ENCODE measurements around the gene COG8. TPM values are rescaled to one million over a fixed set of nuclear protein-coding genes. Genes with fewer than 3 reads are reported as not detected.

The COG8 gene
- total and polyA plus RNA-seq, 10 of the 15 experiments (the other 5 are each of a cell fraction or from before 2014, with no cell fraction given): 2.8 to 39.6 (median 23.8) TPM

DNA sequence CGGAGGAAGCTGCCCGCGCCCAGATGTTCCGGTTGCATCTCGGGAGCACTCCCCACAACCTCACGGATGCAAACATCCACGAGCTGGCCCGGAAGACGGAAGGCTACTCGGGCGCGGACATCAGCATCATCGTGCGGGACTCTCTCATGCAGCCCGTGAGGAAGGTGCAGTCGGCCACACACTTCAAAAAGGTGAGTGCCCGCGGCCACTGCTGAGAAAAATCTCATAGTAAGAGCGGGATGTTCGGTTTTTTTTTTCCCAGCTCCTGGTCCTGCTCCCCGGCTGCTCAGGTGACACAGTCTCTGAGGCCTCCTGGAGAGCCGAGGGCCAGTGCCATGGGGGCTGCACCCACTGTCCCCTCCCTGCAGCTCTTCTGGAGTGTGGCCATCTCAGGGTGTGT is 18.3 kb downstream of the COG8 start:
- FAIRE-seq: no peak
- no peak for ATAC-seq
- in situ Hi-C loops (cut with MboI): no loop called here
- WGBS (ENCODE audit: insufficient coverage, insufficient replicate concordance, low lambda C conversion rate, missing lambda C conversion rate): 90% methylated on average over 22 of the region's 22 CpGs
- ChIA-PET SMC1A (ENCODE audit: uncharacterized antibody, unreplicated experiment) (no interaction called here), POLR2A (no interaction called here), RAD21 (ENCODE audit: unreplicated experiment) (no interaction called here), CTCF (no interaction called here)
- H3K36me3 ChIP-seq (ENCODE audit: control insufficient read depth in 2 of 2, insufficient read depth in 2 of 2, low read length in 1 of 2): peaks cover 30 to 54% of the 10 kb centered on the region in 2 experiments
- peaks cover 17% of the 10 kb centered on the region for H3K79me2 ChIP-seq (ENCODE audit: control insufficient read depth, insufficient read depth, low read length)
- no peak overlapping the region for H3K27ac ChIP-seq (ENCODE audit: control insufficient read depth, insufficient read depth)
- no peak overlapping the region for H3K9ac ChIP-seq (ENCODE audit: control insufficient read depth, insufficient read depth, low read length)
- no peaks in the 10 kb centered on the region; the same call in 1 of the 2 replicates for H3K4me1 ChIP-seq (ENCODE audit: control insufficient read depth, insufficient read depth, low read length)
- no peaks in the 10 kb centered on the region for H3K27me3 ChIP-seq (replicated peaks in 1 of 2; ENCODE audit: control insufficient read depth in 2 of 2, insufficient read depth in 2 of 2, low read length in 1 of 2)
- H4K20me1 ChIP-seq (ENCODE audit: control insufficient read depth, insufficient read depth): no peaks in the 10 kb centered on the region
- BruUV-seq (replicated peaks): no TSS peak
- no peak overlapping the region for H3K4me3 ChIP-seq
- no peak for DNase-seq (ENCODE audit: low read depth, low spot score)
- H3K9me3 ChIP-seq (replicated peaks; ENCODE audit: control insufficient read depth, insufficient read depth, low read length): no peaks in the 10 kb centered on the region
- H3K4me2 ChIP-seq (ENCODE audit: control insufficient read depth, insufficient read depth): no peak overlapping the region
- H2AFZ ChIP-seq (ENCODE audit: control insufficient read depth, low read depth, low read length): no peak overlapping the region
- TF ChIP-seq, protein P1, sequence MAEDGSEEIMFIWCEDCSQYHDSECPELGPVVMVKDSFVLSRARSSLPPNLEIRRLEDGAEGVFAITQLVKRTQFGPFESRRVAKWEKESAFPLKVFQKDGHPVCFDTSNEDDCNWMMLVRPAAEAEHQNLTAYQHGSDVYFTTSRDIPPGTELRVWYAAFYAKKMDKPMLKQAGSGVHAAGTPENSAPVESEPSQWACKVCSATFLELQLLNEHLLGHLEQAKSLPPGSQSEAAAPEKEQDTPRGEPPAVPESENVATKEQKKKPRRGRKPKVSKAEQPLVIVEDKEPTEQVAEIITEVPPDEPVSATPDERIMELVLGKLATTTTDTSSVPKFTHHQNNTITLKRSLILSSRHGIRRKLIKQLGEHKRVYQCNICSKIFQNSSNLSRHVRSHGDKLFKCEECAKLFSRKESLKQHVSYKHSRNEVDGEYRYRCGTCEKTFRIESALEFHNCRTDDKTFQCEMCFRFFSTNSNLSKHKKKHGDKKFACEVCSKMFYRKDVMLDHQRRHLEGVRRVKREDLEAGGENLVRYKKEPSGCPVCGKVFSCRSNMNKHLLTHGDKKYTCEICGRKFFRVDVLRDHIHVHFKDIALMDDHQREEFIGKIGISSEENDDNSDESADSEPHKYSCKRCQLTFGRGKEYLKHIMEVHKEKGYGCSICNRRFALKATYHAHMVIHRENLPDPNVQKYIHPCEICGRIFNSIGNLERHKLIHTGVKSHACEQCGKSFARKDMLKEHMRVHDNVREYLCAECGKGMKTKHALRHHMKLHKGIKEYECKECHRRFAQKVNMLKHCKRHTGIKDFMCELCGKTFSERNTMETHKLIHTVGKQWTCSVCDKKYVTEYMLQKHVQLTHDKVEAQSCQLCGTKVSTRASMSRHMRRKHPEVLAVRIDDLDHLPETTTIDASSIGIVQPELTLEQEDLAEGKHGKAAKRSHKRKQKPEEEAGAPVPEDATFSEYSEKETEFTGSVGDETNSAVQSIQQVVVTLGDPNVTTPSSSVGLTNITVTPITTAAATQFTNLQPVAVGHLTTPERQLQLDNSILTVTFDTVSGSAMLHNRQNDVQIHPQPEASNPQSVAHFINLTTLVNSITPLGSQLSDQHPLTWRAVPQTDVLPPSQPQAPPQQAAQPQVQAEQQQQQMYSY (CRISPR knock-in tag; IDR thresholded peaks at IDR 0.05): no peak
- TF ChIP-seq YY1 (IDR thresholded peaks at IDR 0.05; ENCODE audit: low read depth, low read length) (no peak), SREBF2 (IDR thresholded peaks at IDR 0.05; ENCODE audit: low read length) (no peak), MTA3 (IDR thresholded peaks at IDR 0.05; ENCODE audit: borderline replicate concordance, low read length) (no peak), GATAD2B (conservative IDR thresholded peaks at IDR 0.05; ENCODE audit: low read depth) (no peak), EZH2 (IDR thresholded peaks at IDR 0.05; ENCODE audit: borderline replicate concordance, control insufficient read depth, low read depth, low read length) (no peak), CBX3 (IDR thresholded peaks at IDR 0.05; ENCODE audit: borderline replicate concordance, low read depth) (no peak), CBX5 (IDR thresholded peaks at IDR 0.05; ENCODE audit: low read depth) (no peak)
- TF ChIP-seq, protein P2, sequence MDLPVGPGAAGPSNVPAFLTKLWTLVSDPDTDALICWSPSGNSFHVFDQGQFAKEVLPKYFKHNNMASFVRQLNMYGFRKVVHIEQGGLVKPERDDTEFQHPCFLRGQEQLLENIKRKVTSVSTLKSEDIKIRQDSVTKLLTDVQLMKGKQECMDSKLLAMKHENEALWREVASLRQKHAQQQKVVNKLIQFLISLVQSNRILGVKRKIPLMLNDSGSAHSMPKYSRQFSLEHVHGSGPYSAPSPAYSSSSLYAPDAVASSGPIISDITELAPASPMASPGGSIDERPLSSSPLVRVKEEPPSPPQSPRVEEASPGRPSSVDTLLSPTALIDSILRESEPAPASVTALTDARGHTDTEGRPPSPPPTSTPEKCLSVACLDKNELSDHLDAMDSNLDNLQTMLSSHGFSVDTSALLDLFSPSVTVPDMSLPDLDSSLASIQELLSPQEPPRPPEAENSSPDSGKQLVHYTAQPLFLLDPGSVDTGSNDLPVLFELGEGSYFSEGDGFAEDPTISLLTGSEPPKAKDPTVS (IDR thresholded peaks at IDR 0.05; ENCODE audit: low read depth, low read length): no peak
- intact Hi-C loops (cut with micrococcal nuclease; ENCODE audit: unreplicated experiment): no loop called here
